Nephron (organoid): Measurements from ENCODE around the gene IQGAP1.

Experiments
- H3K27ac Mint-ChIP-seq, 3 experiments: 2 replicates each; pipeline ENCODE4 v1.8.0; 2020; ENCODE audit warnings: mixed read lengths in 3 of 3, mild to moderate bottlenecking in 2 of 3, moderate library complexity in 1 of 3
- H3K27me3 Mint-ChIP-seq: 2 replicates; pipeline ENCODE4 v1.8.0; 2021; ENCODE audit warnings: low read depth, mild to moderate bottlenecking, moderate library complexity, mixed read lengths
- H3K36me3 Mint-ChIP-seq: 2 replicates; pipeline ENCODE4 v1.8.0; 2020; ENCODE audit warnings: low read depth, mixed read lengths
- H3K4me1 Mint-ChIP-seq: 2 replicates; pipeline ENCODE4 v1.8.0; 2020; ENCODE audit warnings: mixed read lengths
- H3K4me3 Mint-ChIP-seq, 3 experiments: 2 replicates each; pipeline ENCODE4 v1.8.0; 2020; ENCODE audit warnings: mild to moderate bottlenecking in 3 of 3, mixed read lengths in 3 of 3, moderate library complexity in 2 of 3
- H3K9me3 Mint-ChIP-seq: 2 replicates; pipeline ENCODE4 v1.8.0; 2020; ENCODE audit warnings: mixed read lengths
- TF ChIP-seq, protein P1 (sequence below), 3 experiments: fragments of 200-600 bp; sonication (generic); IDR thresholded peaks; one replicate each; pipeline ENCODE4 v1.5.0; 2021; ENCODE audit warnings: antibody characterized with exemption in 3 of 3; ENCODE audit not compliant: unreplicated experiment in 3 of 3

The IQGAP1 gene

DNA sequence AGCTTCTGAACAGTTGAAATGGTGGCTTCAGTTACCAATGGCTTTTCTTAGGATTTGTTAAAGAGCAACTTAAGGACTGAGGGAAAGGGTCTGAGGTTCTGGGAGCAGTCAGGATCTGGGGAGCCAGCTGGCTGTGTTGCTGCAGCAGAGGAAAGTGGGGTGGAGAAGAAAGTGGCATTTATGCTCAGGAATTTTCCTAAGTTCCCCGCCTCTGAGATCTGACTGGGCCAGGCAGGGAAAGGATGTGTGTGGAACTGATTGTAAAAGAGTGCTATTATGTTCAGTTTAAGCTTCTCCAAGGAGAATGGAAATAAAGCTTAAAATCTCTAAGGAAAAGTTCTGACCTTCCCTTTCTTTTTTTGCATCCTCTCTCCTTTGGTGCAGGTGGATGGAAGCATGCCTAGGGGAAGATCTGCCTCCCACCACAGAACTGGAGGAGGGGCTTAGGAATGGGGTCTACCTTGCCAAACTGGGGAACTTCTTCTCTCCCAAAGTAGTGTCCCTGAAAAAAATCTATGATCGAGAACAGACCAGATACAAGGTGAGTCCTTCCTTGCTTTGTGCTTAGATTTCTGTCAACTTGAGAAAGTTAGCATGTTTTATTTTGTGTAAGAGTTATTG is 37.8 kb downstream of the IQGAP1 start:
- TF ChIP-seq, protein P1, sequence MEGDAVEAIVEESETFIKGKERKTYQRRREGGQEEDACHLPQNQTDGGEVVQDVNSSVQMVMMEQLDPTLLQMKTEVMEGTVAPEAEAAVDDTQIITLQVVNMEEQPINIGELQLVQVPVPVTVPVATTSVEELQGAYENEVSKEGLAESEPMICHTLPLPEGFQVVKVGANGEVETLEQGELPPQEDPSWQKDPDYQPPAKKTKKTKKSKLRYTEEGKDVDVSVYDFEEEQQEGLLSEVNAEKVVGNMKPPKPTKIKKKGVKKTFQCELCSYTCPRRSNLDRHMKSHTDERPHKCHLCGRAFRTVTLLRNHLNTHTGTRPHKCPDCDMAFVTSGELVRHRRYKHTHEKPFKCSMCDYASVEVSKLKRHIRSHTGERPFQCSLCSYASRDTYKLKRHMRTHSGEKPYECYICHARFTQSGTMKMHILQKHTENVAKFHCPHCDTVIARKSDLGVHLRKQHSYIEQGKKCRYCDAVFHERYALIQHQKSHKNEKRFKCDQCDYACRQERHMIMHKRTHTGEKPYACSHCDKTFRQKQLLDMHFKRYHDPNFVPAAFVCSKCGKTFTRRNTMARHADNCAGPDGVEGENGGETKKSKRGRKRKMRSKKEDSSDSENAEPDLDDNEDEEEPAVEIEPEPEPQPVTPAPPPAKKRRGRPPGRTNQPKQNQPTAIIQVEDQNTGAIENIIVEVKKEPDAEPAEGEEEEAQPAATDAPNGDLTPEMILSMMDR (IDR thresholded peaks at IDR 0.05; ENCODE audit: unreplicated experiment in 3 of 3), result no peak
- H3K27me3 Mint-ChIP-seq, result no peaks in the 10 kb centered on the region
- peak overlapping the region; percentile 90 to 93 (median 92) for H3K27ac Mint-ChIP-seq
- H3K4me1 Mint-ChIP-seq, result peaks cover 28% of the 10 kb centered on the region
- peaks cover 6% of the 10 kb centered on the region for H3K36me3 Mint-ChIP-seq
- H3K4me3 Mint-ChIP-seq, result no peak overlapping the region
- no peaks in the 10 kb centered on the region for H3K9me3 Mint-ChIP-seq

DNA sequence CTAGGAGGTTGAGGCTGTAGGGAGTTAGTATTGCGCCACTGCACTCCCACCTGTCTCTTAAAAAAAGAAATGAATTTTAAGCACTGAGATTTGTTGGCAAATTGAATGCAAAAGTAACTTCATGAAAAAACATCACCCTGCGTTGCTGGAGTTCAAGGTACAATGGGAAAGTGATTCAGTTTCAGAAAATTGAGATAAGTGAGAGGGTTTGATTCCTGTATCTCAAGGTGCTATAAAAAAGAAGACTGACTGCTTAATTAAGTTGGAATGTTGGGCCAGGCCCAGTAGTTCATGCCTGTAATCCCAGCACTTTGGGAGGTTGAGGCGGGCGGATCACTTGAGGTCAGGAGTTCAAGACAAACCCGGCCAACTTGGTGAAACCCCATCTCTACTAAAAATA is 39.1 kb downstream of the IQGAP1 start:
- Mint-ChIP-seq H3K27me3 (no peaks in the 10 kb centered on the region), H3K4me3 (no peak overlapping the region)
- TF ChIP-seq, protein P1 (IDR thresholded peaks at IDR 0.05; ENCODE audit: unreplicated experiment in 3 of 3), result no peak

DNA sequence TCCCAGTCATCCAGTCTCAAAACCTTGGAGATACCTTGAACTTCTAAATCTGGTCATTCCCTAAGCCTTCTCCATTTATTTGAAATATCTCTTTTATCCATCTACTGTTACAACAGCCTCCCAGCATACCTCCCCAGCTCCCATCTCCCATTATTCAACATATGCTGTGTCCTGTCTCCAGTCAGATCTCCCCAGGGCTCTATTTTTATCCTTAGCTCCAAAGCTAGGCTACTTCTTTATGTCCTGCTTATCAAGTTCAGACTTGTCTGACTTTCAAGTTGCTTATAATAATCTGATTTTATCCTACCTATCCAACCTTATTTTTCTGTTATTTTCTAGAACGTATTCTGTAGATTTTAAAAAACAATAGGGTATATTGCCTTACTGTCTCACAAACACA is 44.2 kb downstream of the IQGAP1 start:
- Mint-ChIP-seq H3K27ac (peak overlapping the region in 1 of 3 experiments; percentile 22), H3K36me3 (peaks cover 27% of the 10 kb centered on the region), H3K9me3 (no peaks in the 10 kb centered on the region), H3K4me1 (peaks cover 22% of the 10 kb centered on the region), H3K4me3 (no peak overlapping the region), H3K27me3 (no peaks in the 10 kb centered on the region)
- TF ChIP-seq, protein P1 (IDR thresholded peaks at IDR 0.05; ENCODE audit: unreplicated experiment in 3 of 3), result no peak

More for the DNA sequence above, 39.1 kb downstream of the IQGAP1 start:
- Mint-ChIP-seq H3K9me3 (no peaks in the 10 kb centered on the region), H3K27ac (no peak overlapping the region), H3K36me3 (peaks cover 6% of the 10 kb centered on the region), H3K4me1 (peaks cover 30% of the 10 kb centered on the region)

DNA sequence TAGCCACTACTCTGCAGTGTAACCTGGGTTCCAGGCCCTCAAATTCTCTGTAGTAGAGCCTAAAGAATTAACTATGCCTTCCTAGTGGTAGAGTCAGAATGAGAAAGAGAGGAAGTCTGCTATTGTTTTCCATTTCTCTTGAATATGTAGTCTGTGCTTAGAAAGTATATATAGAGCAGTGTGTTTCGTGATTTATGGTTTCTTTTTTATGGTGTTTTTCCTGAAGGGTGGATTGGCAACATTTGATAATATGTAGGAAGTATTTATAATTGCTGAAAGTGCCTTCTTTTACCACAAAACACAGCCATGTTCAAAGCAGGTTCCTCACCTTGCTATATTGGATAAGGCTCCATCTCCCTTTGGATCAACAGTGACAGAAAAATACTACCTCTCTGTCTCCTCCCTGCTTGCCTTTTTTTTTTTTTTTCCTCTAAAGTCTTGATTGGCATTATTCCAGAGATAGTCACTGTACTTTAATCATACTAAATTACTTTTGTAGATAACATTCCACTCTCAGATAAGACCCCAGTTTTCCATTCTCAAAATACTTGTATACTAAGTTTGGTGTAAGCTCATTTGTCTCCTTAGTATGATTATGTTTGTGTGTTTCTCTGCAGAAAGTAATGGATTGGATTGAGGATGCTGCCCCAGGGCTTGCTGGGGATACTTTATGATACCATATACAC is 47.8 kb downstream of the IQGAP1 start:
- TF ChIP-seq, protein P1 (IDR thresholded peaks at IDR 0.05; ENCODE audit: unreplicated experiment in 3 of 3), result no peak
- H3K4me3 Mint-ChIP-seq, result no peak overlapping the region
- H3K27me3 Mint-ChIP-seq, result no peaks in the 10 kb centered on the region
- peak overlapping the region in 2 of 3 experiments; percentile 19 to 53 for H3K27ac Mint-ChIP-seq
- peaks cover 22% of the 10 kb centered on the region for H3K4me1 Mint-ChIP-seq
- H3K36me3 Mint-ChIP-seq, result peaks cover 33% of the 10 kb centered on the region
- no peaks in the 10 kb centered on the region for H3K9me3 Mint-ChIP-seq

DNA sequence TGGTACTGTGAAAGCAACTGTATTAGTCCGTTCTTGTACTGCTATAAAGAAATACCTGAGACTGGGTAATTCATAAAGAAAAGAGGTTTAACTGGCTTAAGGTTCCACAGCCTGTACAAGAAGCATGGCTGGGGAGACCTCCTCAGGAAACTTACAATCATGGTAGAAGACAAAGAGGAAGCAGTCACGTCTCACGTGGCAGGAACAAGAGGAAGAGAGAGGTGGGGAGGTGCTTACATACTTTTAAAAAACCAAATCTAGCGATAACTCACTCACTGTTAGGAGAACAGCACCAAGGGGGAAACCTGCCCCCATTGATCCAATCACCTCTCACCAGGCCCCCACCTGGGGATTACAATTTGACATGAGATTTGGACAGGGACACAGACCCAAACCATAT is 48.9 kb downstream of the IQGAP1 start:
- H3K27ac Mint-ChIP-seq, result no peak overlapping the region
- H3K4me1 Mint-ChIP-seq, result peaks cover 19% of the 10 kb centered on the region
- no peaks in the 10 kb centered on the region for H3K27me3 Mint-ChIP-seq
- TF ChIP-seq, protein P1 (IDR thresholded peaks at IDR 0.05; ENCODE audit: unreplicated experiment in 3 of 3), result no peak
- H3K36me3 Mint-ChIP-seq, result peaks cover 38% of the 10 kb centered on the region
- no peaks in the 10 kb centered on the region for H3K9me3 Mint-ChIP-seq
- no peak overlapping the region for H3K4me3 Mint-ChIP-seq

DNA sequence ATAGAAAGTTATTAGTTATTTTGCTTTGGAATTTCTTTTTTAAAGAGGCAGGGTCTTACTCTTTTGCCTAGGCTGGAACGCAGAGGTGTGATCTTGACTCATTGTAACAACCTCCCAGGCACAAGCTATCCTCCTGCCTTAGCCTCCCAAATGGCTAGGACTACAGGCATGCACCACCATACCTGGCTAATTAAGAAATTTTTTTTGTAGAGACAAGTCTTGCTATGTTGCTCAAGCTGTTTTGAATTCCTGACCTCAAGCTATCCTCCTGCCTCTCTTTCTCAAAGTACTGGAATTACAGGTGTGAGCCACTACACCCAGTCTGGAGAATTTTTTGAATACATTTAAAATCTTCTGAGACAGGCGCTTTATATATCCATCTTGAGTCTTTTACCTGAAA is 49.5 kb downstream of the IQGAP1 start:
- no peaks in the 10 kb centered on the region for H3K9me3 Mint-ChIP-seq
- H3K4me1 Mint-ChIP-seq, result peaks cover 13% of the 10 kb centered on the region
- no peaks in the 10 kb centered on the region for H3K27me3 Mint-ChIP-seq
- peaks cover 38% of the 10 kb centered on the region for H3K36me3 Mint-ChIP-seq
- no peak overlapping the region for H3K27ac Mint-ChIP-seq
- no peak overlapping the region for H3K4me3 Mint-ChIP-seq
- TF ChIP-seq, protein P1 (IDR thresholded peaks at IDR 0.05; ENCODE audit: unreplicated experiment in 3 of 3), result no peak
